ENCODE data around the gene AQP12B.

Gene AQP12B

GRCh38 chr2:240711701-240712100, 29.0 kb upstream of the AQP12B start:
- ATAC-seq = no peak
- TF ChIP-seq ZNF8 (CRISPR knock-in tag; IDR thresholded peaks at IDR 0.05) (no peak), SNAI2 (CRISPR knock-in tag; IDR thresholded peaks at IDR 0.05) (no peak), ZC3H10 (CRISPR knock-in tag; IDR thresholded peaks at IDR 0.05) (no peak), TOX (CRISPR knock-in tag; IDR thresholded peaks at IDR 0.05; ENCODE audit: borderline replicate concordance) (no peak), TSHZ2 (CRISPR knock-in tag; IDR thresholded peaks at IDR 0.05) (no peak), POU6F1 (CRISPR knock-in tag; IDR thresholded peaks at IDR 0.05; ENCODE audit: borderline replicate concordance, low read depth) (no peak), ZNF565 (CRISPR knock-in tag; conservative IDR thresholded peaks at IDR 0.05; ENCODE audit: low read depth) (no peak), ISL1 (CRISPR knock-in tag; IDR thresholded peaks at IDR 0.05) (no peak), CSRNP3 (CRISPR knock-in tag; IDR thresholded peaks at IDR 0.05) (no peak), PATZ1 (CRISPR knock-in tag; IDR thresholded peaks at IDR 0.05; ENCODE audit: borderline replicate concordance) (no peak), TCF4 (CRISPR knock-in tag; IDR thresholded peaks at IDR 0.05; ENCODE audit: borderline replicate concordance) (no peak), ZFP30 (CRISPR knock-in tag; IDR thresholded peaks at IDR 0.05) (no peak), ARNTL (CRISPR knock-in tag; IDR thresholded peaks at IDR 0.05; ENCODE audit: borderline replicate concordance, low read depth) (no peak), CREB5 (CRISPR knock-in tag; IDR thresholded peaks at IDR 0.05; ENCODE audit: low read depth) (no peak), ZNF70 (CRISPR knock-in tag; IDR thresholded peaks at IDR 0.05) (no peak), ESRRG (CRISPR knock-in tag; IDR thresholded peaks at IDR 0.05) (no peak)

- ATAC-seq = no peak
- TF ChIP-seq ESRRG (CRISPR knock-in tag; IDR thresholded peaks at IDR 0.05) = no peak
- no peak for TF ChIP-seq GLIS3 (CRISPR knock-in tag; IDR thresholded peaks at IDR 0.05)
- TF ChIP-seq TOX (CRISPR knock-in tag; IDR thresholded peaks at IDR 0.05; ENCODE audit: borderline replicate concordance) = no peak
- no peak for TF ChIP-seq TSHZ2 (CRISPR knock-in tag; IDR thresholded peaks at IDR 0.05)
- TF ChIP-seq RARB (CRISPR knock-in tag; IDR thresholded peaks at IDR 0.05) = no peak
- no peak for TF ChIP-seq CSDC2 (CRISPR knock-in tag; IDR thresholded peaks at IDR 0.05)
- no peak for TF ChIP-seq ZNF70 (CRISPR knock-in tag; IDR thresholded peaks at IDR 0.05)
Observed at GRCh38 chr2:240711296-240711695, 28.6 kb upstream of the AQP12B start.

Data from SK-N-SH treated with all-trans-retinoic acid at 6 μM for 48 hours (cell line).